OCI-LY7 (cell line): Measurements from ENCODE around the gene GNL2.

Experiments used
- CTCF ChIP-seq: fragments of 200-600 bp; sonication (generic); conservative IDR thresholded peaks from 2 replicates; pipeline ENCODE4 v1.5.1; 2014; ENCODE audit warnings: mild to moderate bottlenecking, antibody characterized with exemption, low read length, moderate library complexity, mixed read lengths
- EZH2phosphoT487 ChIP-seq: fragments of 200-600 bp; sonication (generic); IDR thresholded peaks from 2 replicates; pipeline ENCODE4 v1.6.1; 2018; ENCODE audit warnings: low read depth, borderline replicate concordance, mild to moderate bottlenecking, mixed run types, antibody characterized with exemption, low read length, moderate library complexity, mixed read lengths

- TF ChIP-seq CTCF (no peak), EZH2phosphoT487 (no peak)
These were observed 30.8 kb downstream of the GNL2 start for GRCh38 chr1:37564892-37565291.
